Right lobe of liver (tissue), 6 donors: Measurements from ENCODE around the gene TNPO2. TPM values are rescaled to one million over a fixed set of nuclear protein-coding genes. Genes with fewer than 3 reads are reported as not detected.
"Not testable (repeated sequence)": the region's sequence is repeated elsewhere in the genome, so short reads cannot be mapped to it uniquely, and the experiment has no call there.

ENCODE experiments used
- ATAC-seq, 4 donors: fragments of 200-7000 bp; cut with Tn5 transposase; one replicate each; pipeline ENCODE4 v1.9.1; 2020; ENCODE audit warnings: mild to moderate bottlenecking in 4 of 4, moderate library complexity in 4 of 4
- DNase-seq, 3 donors: peaks; one replicate each; pipeline ENCODE4 v3.0.0-alpha.2; 2020
- H3K27ac ChIP-seq, 3 donors: fragments of 200-600 bp; one replicate each; pipeline ENCODE4 v1.8.0; 2022
- H3K27me3 ChIP-seq, 2 donors: fragments of 200-600 bp; one replicate each; pipeline ENCODE4 v1.8.0; 2022
- H3K36me3 ChIP-seq, 4 donors: fragments of 200-600 bp; sonication (generic) in 1 of 4; one replicate each; pipeline versions ENCODE4 v1.5.1 to v1.8.0; 2017 to 2022; ENCODE audit warnings: control low read depth in 1 of 4
- H3K4me1 ChIP-seq, 4 donors: fragments of 200-600 bp; sonication (generic) in 1 of 4; one replicate each; pipeline versions ENCODE4 v1.5.1 to v1.8.0; 2017 to 2022; ENCODE audit warnings: control low read depth in 1 of 4
- H3K4me3 ChIP-seq, 3 donors: fragments of 200-600 bp; one replicate each; pipeline ENCODE4 v1.8.0; 2022
- H3K9me3 ChIP-seq, 4 donors: fragments of 200-600 bp; sonication (generic) in 1 of 4; one replicate each; pipeline versions ENCODE4 v1.5.1 to v1.8.0; 2017 to 2022; ENCODE audit warnings: control low read depth in 1 of 4
- CTCF ChIP-seq, 4 donors: fragments of 200-600 bp in 3 of 4; fragments of 450-650 bp in 1 of 4; IDR thresholded peaks; one replicate each; pipeline versions ENCODE4 v1.5.1 to v1.8.0; 2016 to 2022; ENCODE audit warnings: antibody characterized with exemption in 4 of 4, mild to moderate bottlenecking in 2 of 4
- POLR2A ChIP-seq: fragments of 450-650 bp; IDR thresholded peaks from one replicate; pipeline ENCODE4 v1.6.1; 2017; ENCODE audit warnings: antibody characterized with exemption, mild to moderate bottlenecking
- WGBS: methylation state at CpG from one replicate; pipeline ENCODE4 v1.1.6; 2018; ENCODE audit warnings: low coverage, low lambda C conversion rate; ENCODE audit not compliant: insufficient coverage; ENCODE audit errors: missing lambda C conversion rate; 5-methylcytosine and 5-hydroxymethylcytosine counted together
- intact Hi-C, 2 donors: fragments of 100-400 bp; cut with DNase I; formaldehyde crosslinking; loops; one replicate each; pipeline versions ENCODE4 v1.11.2 to v1.14.1; 2022
- total RNA-seq, 6 experiments: library from RNA; depleted of rRNA in 2 of 6; stranded (reverse); fragments of >200 nt in 2 of 6; fragmentation: NEBNext Ultra II Directional in 3 of 6; extraction: Animal tissue kit (Norgen Biotek cat#: 25700) in 3 of 6; gene quantifications; one replicate each; pipeline versions ENCODE4 v1.1.0 to v1.2.4, GENCODE V29; 2016 to 2023
- donor health status: DM: no; HTN: yes; CAD: no.
- donor health status: DM: no; HTN: no; CAD: no.
- donor health status: DM: no; HTN: no; CAD: no.
- donor health status: DM: no; HTN: yes; CAD: no.
- donor health status: DM: no; HTN: yes; CAD: no.

The TNPO2 gene
- total RNA-seq, 6 experiments from 2014 or later = 14.8 to 28.7 (median 19.6) TPM

- Histone ChIP-seq H3K4me1 (peaks cover 0 to 32% (median 16%) of the 10 kb centered on the region in 4 donors), H3K27me3 (no peaks in the 10 kb centered on the region), H3K9me3 (no peaks in the 10 kb centered on the region), H3K27ac (no peak overlapping the region), H3K36me3 (peaks cover 0 to 27% (median 17%) of the 10 kb centered on the region in 4 donors), H3K4me3 (no peak overlapping the region)
- TF ChIP-seq CTCF (IDR thresholded peaks at IDR 0.05) (no peak), POLR2A (no peak)
- WGBS = 100% methylated on average over 4 of the region's 9 CpGs
- DNase-seq (no peak), ATAC-seq (no peak)
- intact Hi-C loops = loop anchor here in 1 of 2 donors (10.0 kb wide), 1 partner anchor 47 kb away; the partner anchor contains the start of gene HOOK2
Observed at GRCh38 chr19:12727745-12728433, 4.2 kb upstream of the TNPO2 start.

GRCh38 chr19:12726988-12727316 is 3.2 kb upstream of the TNPO2 start:
- no peaks in the 10 kb centered on the region for H3K27me3 ChIP-seq
- H3K4me3 ChIP-seq = no peak overlapping the region
- H3K36me3 ChIP-seq = peaks cover 0 to 27% (median 17%) of the 10 kb centered on the region in 4 donors
- intact Hi-C loops = loop anchor here in 1 of 2 donors (10.0 kb wide), 1 partner anchor 48 kb away; the partner anchor contains the start of gene HOOK2
- ATAC-seq = no peak
- TF ChIP-seq POLR2A (no peak), CTCF (IDR thresholded peaks at IDR 0.05) (no peak)
- no peak overlapping the region for H3K27ac ChIP-seq
- WGBS = 100% methylated on average over 1 of the region's 2 CpGs
- peaks cover 0 to 25% (median 11%) of the 10 kb centered on the region in 4 donors for H3K4me1 ChIP-seq
- no peak for DNase-seq
- no peaks in the 10 kb centered on the region for H3K9me3 ChIP-seq

- intact Hi-C loops = loop anchor here in 1 of 2 donors (10.0 kb wide), 1 partner anchor 49 kb away; the partner anchor contains the start of gene HOOK2
Observed at GRCh38 chr19:12725612-12726011, 1.9 kb upstream of the TNPO2 start.

GRCh38 chr19:12723381-12723640 is 421 bp downstream of the TNPO2 start:
- Histone ChIP-seq H3K4me3 (peak overlapping the region; percentile 56 to 75 (median 60)), H3K9me3 (no peaks in the 10 kb centered on the region), H3K27ac (peak overlapping the region; percentile 48 to 81 (median 71)), H3K27me3 (no peaks in the 10 kb centered on the region), H3K36me3 (peaks cover 0 to 11% (median 5%) of the 10 kb centered on the region in 4 donors), H3K4me1 (peaks cover 0 to 16% (median 3%) of the 10 kb centered on the region in 4 donors)
- 5% methylated on average over 7 of the region's 7 CpGs for WGBS
- DNase-seq (no peak), ATAC-seq (no peak)
- intact Hi-C loops = loop anchor here in 1 of 2 donors (10.0 kb wide), 1 partner anchor 51 kb away; the partner anchor contains the start of gene HOOK2
- TF ChIP-seq CTCF (IDR thresholded peaks at IDR 0.05) = no peak
- no peak for TF ChIP-seq POLR2A

More at GRCh38 chr19:12725612-12726011, 1.9 kb upstream of the TNPO2 start:
- DNase-seq, H3K27ac ChIP-seq, H3K9me3 ChIP-seq, ATAC-seq, H3K4me3 ChIP-seq, H3K27me3 ChIP-seq: not testable (repeated sequence)
- Histone ChIP-seq H3K4me1 (peaks cover 0 to 17% (median 4%) of the 10 kb centered on the region in 4 donors), H3K36me3 (peaks cover 0 to 16% (median 11%) of the 10 kb centered on the region in 4 donors)
- WGBS = 71% methylated on average over 10 of the region's 10 CpGs
